ENCODE data around the gene ERC2.
"Not testable (repeated sequence)": the region's sequence is repeated elsewhere in the genome, so short reads cannot be mapped to it uniquely, and the experiment has no call there.

ERC2 gene

DNA sequence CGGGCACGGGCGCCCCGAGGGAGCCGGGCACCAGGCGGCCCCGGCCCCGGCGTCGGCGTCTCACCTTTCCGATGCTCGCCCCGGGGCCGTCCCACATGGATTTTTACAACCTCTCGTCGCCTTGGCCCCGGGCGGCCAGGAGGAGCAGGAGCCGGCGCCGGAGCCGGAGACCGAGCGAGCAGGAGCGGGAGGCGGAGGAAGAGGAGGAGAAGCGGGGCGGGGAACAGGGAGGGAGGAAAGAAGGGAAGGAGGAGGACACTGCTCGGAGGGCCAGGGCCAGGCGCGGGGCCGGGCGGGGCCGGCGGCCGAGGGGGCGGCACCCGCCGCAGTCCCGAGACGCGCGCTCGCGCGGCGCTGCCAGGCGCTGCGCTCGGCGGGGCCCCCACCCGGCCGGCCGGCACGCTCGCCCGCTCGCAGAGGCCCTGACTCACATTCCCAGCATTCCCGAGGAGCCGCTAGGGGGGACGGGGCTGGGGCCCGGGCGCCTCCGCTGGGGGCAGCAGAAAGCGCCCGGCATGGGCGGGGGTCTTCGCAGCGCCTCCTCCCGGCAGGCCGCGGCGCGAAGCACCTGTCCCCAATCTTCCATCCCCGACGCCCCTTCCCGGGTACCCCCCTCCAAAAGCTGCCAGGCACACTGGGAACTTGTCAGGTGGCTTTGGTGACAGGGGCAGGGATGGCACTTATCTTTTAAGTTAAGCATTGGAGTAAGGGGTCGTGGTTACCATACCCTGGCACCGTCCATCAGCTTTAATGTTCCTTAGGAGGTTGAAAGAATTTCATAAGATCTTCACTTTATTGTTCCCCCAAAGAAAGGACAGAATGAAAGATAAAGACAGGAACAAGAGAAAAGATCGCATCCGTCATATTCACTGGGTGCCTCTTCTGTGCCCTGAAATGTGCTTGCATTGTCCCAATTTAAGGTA is at the start of gene ERC2:
ERC2 (minus strand) TSS at position 284 of the 923 bp plus-strand sequence.
- no peak for DNase-seq (ENCODE audit: low read depth)

DNA sequence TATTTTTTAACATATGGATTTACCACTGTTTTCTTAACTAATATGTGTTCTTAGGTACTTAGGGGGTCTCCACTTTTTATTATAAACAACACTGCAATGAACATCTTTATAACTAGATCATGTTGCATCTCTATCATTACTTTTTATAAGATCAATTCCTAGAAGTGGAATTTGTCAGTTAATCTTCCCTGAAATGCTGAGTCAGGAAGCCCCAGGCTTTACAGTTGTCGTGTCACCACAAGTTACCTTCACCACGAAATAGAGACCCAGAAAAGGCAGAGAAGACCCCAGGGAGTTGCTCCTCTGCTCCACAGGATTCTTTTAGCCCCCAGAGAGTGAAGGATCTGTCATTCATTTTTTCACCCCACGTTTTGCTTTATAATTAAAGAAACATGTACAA is 34.5 kb upstream of the ERC2 start:
- no peak for DNase-seq (ENCODE audit: low read depth)

DNA sequence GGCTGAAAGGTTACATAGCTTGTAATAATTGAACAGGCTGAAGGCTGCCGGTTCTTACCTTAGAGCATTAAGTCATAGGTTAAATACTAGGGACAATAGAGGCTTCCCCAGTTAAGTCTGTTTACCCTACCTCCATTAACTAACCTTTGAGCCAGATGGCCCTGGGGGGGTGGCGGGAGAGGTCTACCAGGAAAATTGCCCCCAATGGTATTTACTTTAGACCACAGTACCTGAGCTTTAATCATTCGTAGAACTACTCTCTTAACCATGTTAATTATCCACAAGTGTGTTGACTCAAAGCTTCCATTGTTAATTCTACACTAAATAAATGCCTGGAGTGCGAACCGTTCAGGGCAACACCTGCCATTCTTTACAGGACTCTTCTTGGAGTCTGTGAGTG is 28.1 kb upstream of the ERC2 start:
- not testable (repeated sequence) for DNase-seq (ENCODE audit: low read depth)

- DNase-seq (ENCODE audit: low read depth) = peak; percentile 32
These were observed 26.5 kb upstream of the ERC2 start for GRCh38 chr3:56494679-56495322.

DNA sequence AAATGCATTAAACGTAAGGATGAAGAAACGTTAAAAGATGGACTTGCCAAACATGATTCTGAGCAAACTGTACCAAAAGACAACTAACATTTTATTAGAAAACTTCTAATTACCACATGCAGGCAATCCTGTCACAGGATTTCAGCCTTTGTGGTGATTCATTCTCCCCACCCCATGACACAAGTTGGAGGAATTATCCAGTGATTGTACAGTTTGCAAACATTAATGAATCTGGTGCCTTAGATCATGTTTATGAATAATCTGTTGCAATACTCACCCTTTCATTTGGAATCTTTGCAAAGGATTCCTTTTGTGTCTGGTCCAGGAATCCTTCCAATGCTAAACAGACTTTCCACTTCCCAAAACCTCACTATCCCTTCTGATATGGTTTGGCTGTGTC is 23.3 kb upstream of the ERC2 start:
- no peak for DNase-seq (ENCODE audit: low read depth)

DNA sequence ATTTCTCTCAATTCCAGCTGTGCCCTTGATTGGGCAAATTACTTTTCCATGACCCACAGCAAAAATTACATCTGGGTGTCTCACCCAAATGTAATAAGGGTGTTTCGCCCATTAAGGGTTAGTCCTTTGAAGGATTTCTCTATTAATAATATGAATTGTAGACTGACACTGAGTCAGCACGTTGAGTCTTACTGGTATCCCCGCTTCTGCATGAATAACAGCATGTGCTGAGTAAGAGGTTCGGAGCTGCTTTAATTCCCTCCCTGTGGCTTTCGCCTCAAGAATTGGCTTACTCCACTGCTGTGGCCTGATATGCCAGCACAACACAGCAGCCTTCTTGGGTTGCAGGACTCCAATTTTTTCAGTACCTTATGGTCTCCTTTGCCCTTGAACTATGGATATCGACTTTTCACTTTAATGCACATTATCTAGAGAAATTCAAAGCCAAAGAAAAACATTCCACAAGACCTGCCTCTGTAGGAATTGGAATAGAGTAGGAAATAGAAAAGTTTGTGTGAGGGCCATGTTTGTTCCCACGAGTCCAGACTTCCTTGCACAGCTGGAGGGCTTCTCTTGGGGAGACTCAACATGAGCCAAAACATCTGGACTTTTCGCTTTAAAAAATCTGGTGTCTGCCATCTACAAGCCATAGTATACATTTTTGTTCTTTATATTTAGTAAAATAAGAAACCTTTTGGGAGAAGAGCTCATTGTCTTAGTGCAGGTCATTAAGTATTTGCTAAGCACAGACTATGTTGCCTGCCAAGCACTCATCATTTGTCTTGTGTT is 20.7 kb upstream of the ERC2 start:
- DNase-seq (ENCODE audit: low read depth) = no peak

DNA sequence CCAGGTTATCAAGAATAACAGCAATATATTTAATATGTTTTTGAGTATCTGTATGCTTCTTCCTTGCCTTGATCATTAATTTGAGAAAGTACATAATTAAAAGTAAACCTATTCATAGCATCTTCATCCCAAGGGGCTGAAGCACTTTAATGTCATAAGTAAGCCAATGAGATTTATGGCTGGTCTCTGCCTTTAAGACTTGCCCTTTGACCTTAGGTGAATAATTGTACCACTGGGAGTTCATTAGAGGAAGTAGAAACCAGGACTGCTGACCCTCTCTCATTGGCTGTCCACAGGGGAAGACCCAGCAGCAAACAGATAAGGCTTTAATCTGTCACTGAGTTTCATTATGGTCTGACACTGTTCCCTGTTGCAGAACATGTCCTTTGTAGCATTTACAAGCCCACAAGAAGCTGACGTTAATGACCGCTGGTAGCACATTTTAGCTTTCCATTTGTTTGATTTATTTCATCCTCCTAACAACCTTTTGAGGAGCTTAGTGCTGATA is 16.3 kb upstream of the ERC2 start:
- DNase-seq (ENCODE audit: low read depth) = no peak

DNA sequence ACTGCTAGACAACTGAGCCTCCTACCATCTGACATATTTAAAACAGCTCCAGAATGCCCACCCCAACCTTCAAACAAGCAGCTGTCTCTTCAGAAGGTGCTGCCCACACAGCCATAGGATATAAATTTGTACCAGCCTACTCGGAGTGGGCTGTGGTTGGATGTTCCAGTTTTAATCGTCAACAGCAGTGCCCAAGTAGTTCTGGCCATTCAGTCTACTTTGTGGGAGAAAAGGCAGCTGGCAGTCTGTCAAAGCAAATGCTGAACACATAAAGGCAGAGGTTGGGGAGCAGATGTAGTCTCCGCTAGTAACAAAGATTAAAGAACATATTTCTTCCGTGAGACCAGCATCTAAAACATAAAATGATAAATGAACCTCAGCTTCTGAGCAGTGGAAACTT is 15.9 kb upstream of the ERC2 start:
- no peak for DNase-seq (ENCODE audit: low read depth)

GRCh38 chr3:56477646-56478045 is 9.4 kb upstream of the ERC2 start:
- DNase-seq (ENCODE audit: low read depth) = no peak

DNA sequence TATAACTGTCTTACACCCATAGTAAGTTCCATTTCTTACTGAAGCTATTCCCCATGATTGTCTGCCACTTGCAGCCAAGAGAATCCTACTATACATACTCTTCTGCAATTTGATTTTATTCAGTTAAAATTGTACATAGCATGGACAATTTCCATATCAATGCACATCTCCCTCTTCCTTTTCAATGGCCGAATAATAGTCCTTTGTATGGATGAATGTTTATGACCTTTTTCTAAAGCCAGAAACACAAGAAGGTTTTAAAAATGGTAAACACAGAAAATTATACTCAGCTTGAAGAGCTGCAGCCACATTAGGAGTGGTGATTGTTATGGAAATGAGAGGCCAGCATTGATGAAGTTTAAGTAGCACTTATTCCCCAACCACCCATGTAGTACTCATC is 8.5 kb upstream of the ERC2 start:
- no peak for DNase-seq (ENCODE audit: low read depth)

- DNase-seq (ENCODE audit: low read depth) = no peak
These were observed 3.5 kb upstream of the ERC2 start for GRCh38 chr3:56471771-56472170.

GRCh38 chr3:56469141-56469540 is 874 bp upstream of the ERC2 start:
- no peak for DNase-seq (ENCODE audit: low read depth)

GRCh38 chr3:56467801-56468183 is 475 bp downstream of the ERC2 start:
- no peak for DNase-seq (ENCODE audit: low read depth)

- DNase-seq (ENCODE audit: low read depth) = no peak
These were observed 1.2 kb downstream of the ERC2 start for GRCh38 chr3:56467108-56467507.

DNA sequence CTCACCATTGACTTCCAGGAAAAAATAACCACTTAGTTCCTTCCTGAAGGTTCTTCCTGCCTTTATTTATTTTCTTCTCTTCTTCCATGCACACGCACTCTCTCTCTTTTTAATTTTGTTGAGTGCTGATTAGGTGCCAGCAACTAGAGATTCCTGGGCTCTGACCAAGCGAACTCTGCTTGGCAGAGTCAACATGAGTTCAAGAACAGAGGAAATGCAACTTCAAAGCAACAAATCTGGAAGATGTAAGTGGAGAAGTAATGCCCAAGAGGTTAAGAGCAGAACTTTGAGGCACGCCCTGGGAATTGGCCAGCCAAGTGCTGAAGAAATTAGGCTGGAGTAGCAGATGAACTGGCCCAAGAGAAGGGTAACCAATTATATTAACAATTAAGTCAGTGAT is 8.5 kb downstream of the ERC2 start:
- DNase-seq (ENCODE audit: low read depth) = no peak

GRCh38 chr3:56459104-56459496 is 9.2 kb downstream of the ERC2 start:
- no peak for DNase-seq (ENCODE audit: low read depth)

DNA sequence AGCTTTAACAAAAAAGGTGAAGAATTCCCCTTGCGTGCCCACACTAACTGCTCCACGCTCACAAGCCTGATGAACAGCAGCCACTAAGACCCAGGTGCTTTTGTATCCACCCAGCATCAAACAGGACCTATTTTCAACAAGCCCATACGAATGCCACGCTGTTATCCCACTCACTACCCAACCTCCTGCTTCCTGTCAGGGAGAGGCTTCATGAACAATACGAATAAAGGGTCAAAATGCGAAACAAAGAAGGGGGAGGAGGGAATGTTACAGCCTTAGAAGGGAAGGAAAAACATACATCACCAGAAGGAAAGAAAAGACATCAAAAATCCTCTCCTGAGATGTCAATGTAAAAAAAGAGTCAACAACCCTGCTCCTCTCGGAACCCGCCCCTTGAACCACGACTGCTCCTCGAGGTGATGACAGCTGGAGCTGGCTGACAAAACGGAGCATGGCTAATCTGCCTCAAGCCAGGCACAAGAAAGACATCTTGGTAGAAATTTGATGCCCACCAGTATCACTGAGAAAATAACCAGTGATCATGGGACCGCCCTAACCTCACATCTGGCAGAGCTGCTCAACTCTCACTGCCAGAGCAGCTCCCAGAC is 9.7 kb downstream of the ERC2 start:
- no peak for DNase-seq (ENCODE audit: low read depth)

DNA sequence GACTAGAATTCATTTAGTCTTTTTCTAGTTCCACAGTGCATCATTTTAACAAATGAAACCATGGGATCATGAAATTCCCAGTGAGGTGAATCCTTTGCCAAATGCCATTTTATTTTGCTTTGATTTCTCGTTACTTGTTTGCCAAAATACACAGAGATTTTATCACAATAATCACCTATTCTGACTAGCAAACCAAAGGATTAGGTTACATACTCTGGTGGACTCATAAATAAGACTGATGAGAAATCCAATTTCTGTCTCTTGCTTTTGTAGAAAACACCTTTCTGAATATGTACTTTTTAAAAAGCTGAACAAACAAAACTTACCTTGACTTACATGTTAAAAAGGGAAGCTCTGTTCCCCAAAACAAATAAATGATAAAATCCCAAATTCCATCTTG is 12.2 kb downstream of the ERC2 start:
- no peak for DNase-seq (ENCODE audit: low read depth)

DNA sequence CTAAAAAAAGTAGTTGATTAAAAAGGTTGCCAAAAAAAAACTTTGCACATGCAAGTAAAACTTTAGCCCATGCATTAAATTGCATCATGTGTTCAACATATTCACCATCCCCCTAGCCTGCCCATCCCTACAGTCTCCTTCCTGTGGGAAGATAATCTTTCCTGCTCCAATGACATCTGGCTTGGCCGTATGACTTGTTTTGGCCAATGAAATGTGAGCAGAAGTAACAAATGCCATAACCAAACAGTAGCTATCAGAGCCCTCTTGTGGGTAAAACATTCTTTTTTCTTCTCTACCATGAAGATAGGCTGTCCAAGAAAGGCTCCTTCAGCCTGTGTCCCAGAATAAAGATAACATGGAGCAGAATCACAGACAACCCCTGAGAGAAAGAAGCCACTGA is 15.3 kb downstream of the ERC2 start:
- no peak for DNase-seq (ENCODE audit: low read depth)

DNA sequence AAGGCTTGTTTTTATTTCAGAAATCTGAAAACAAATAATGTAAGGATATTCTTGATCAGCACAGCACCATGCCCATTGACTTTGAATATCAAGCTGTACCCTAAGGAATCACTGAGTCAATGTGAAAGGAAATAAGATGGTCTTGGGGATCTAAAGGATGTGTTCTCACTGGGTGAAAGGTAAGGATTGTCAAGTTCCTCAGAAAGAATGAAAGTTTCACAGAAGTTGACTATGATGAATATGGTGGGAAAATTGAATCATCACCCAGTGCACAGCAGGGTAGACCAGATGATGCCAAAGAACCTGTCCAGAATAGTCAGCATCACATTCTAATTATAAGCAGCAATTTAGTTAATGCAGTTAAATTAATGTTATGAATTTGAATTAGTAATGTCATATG is 16.2 kb downstream of the ERC2 start:
- no peak for DNase-seq (ENCODE audit: low read depth)

DNA sequence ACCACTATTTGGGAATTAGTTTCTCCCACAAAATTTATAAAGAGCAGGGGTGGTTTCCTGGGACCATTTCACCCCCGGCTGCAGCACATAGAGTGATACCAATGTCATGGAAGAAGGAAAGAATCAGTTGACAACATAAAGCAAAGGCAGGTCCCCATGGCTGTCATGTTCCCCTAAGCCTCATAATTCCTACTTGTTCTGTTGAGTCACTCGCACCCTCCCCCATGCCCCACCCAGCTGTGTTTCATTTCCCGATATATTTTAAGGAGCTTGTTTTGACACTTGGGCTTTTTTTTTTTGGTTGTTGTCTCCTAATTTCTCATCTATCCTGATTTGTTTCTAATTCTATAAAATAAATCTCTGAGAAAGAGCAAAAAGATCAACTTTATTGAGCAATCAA is 24.9 kb downstream of the ERC2 start:
- no peak for DNase-seq (ENCODE audit: low read depth)

GRCh38 chr3:56428667-56429066 is 39.6 kb downstream of the ERC2 start:
- DNase-seq (ENCODE audit: low read depth) = no peak

Measured in T-helper 22 cell (primary cell).